Glutamatergic neuron (in vitro differentiated cells): ENCODE results near the gene DAPK3. TPM values are rescaled to one million over a fixed set of nuclear protein-coding genes. Genes with fewer than 3 reads are reported as not detected.
"Not testable (repeated sequence)": the region's sequence is repeated elsewhere in the genome, so short reads cannot be mapped to it uniquely, and the experiment has no call there.

Source experiments
- DNase-seq: peaks from one replicate; pipeline ENCODE4 v3.0.0; 2022
- H3K27ac Mint-ChIP-seq: one replicate; pipeline ENCODE4 v1.8.0; 2020; ENCODE audit warnings: mild to moderate bottlenecking, mixed read lengths, inconsistent platforms; ENCODE audit not compliant: unreplicated experiment
- H3K27me3 Mint-ChIP-seq: one replicate; pipeline ENCODE4 v1.8.0; 2020; ENCODE audit warnings: mild to moderate bottlenecking, moderate library complexity, mixed read lengths, inconsistent platforms; ENCODE audit not compliant: unreplicated experiment
- H3K36me3 Mint-ChIP-seq: one replicate; pipeline ENCODE4 v1.8.0; 2020; ENCODE audit warnings: mild to moderate bottlenecking, mixed read lengths, inconsistent platforms; ENCODE audit not compliant: unreplicated experiment
- H3K4me1 Mint-ChIP-seq: one replicate; pipeline ENCODE4 v1.8.0; 2020; ENCODE audit warnings: mild to moderate bottlenecking, low read depth, mixed read lengths, inconsistent platforms; ENCODE audit not compliant: unreplicated experiment
- H3K4me3 Mint-ChIP-seq: one replicate; pipeline ENCODE4 v1.8.0; 2020; ENCODE audit warnings: mild to moderate bottlenecking, mixed read lengths, inconsistent platforms; ENCODE audit not compliant: unreplicated experiment
- H3K9me3 Mint-ChIP-seq: one replicate; pipeline ENCODE4 v1.8.0; 2020; ENCODE audit warnings: mild to moderate bottlenecking, moderate library complexity, mixed read lengths, inconsistent platforms; ENCODE audit not compliant: unreplicated experiment
- CTCF ChIP-seq: fragments of 200-600 bp; sonication (generic); IDR thresholded peaks from one replicate; pipeline ENCODE4 v1.5.0; 2021; ENCODE audit not compliant: partially characterized antibody, unreplicated experiment
- total RNA-seq: library from RNA; stranded (reverse); fragmentation: NEBNext Ultra II Directional; extraction: Animal tissue kit (Norgen Biotek cat#: 25700); gene quantifications from one replicate; pipeline ENCODE4 v1.2.1, GENCODE V29; 2021; ENCODE audit not compliant: unreplicated experiment

Gene DAPK3
- total RNA-seq, 1 donor from 2014 or later: 221 TPM

DNA sequence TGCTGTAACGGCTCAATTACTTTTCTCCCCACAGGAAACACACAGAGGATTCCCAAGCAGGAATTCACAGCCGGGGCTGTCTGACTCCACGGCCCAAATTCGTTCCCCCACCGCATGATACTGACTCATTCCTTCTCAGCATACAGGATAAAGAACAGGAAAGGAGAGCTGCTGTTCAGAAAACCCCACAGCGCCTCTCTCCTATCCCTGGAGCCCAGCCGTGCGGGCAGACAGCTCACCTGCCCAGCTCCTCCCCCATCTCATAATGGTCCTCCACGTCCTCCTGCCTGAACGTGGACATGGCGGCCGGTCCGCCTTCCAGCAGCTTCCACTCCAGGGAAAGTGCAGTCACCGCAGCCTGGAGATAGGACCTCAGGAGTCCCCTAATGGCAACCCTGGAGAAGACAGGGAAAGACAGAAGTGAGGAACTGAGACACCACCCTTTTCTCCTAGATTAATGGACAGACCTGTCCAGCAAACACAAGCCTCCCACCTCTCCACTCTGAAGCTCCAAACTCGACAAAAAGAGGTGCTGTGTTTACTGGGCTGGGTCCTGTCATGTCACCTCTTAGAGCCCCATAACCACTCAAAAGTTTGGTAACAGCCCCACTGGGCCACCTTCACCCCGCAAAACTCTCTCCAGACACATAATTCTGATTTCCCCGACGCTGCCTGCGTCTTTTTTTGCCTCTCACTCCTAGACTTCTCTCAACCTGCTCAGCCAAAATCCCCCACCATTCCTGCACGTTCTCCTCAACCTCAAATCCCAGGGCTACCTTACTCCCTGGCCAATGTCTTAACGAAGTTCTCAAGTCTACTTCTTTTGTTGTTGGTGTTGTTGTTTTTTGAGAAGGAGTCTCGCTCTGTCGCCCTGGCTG, 1.2 kb downstream of the DAPK3 start:
- TF ChIP-seq CTCF: no peak
- Mint-ChIP-seq H3K4me3 (peak overlapping the region; percentile 97), H3K9me3 (peaks cover 3% of the 10 kb centered on the region), H3K4me1 (peaks cover 18% of the 10 kb centered on the region), H3K27ac (peak overlapping the region; percentile 99), H3K36me3 (no peaks in the 10 kb centered on the region), H3K27me3 (peaks cover 6% of the 10 kb centered on the region)
- DNase-seq: peak; percentile 62

DNA sequence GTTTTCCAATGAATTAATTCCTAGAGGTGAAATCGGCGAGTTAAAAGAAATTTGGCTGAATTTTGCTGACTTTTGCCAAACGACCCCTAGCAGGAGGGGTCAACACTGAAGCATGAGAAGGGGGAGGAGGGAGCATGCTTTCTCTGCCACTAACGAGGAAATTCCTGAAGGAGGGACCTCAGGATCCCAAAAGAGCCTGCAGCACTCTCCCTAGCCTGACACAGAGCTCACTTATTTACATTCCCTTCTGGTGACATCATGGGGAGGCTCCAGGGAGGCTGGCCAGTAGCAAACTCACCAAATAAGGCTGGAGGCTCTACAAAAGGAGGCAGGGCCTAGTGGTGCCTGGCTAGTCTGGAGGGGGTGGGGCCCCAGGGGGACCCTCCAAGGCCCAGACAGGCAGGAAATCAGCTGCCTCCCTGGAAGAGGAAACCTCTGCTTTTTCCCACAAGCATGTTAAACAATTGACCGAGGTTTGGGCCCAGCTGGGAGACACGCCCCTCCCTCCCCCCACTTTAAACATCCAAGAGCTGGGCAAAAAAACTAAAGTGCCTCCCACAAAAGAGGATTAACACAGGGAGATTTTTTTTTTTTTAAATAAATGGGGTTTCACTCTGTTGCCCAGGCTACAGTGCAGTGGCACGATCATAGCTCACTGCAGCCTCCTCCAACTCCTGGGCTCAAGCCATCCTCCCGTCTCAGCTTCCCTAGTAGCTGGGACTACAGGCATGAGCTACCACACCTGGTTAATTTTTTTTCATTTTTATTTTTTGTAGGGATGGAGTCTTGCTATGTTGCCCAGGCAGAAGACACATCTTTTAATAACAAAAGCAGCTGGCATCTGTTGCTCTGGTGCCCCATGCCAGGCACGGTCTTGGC, 2.1 kb downstream of the DAPK3 start:
- Mint-ChIP-seq H3K4me3 (peak overlapping the region; percentile 97), H3K36me3 (no peaks in the 10 kb centered on the region)
- DNase-seq: peak; percentile 87

GRCh38 chr19:3967983-3968382, 2.9 kb downstream of the DAPK3 start:
- H3K27me3 Mint-ChIP-seq, H3K36me3 Mint-ChIP-seq, DNase-seq, H3K9me3 Mint-ChIP-seq: not testable (repeated sequence)
- Mint-ChIP-seq H3K4me1 (peaks cover 18% of the 10 kb centered on the region), H3K4me3 (peak overlapping the region; percentile 97), H3K27ac (peak overlapping the region; percentile 99)

More for the DNA sequence above, 2.1 kb downstream of the DAPK3 start:
- Mint-ChIP-seq H3K9me3 (peaks cover 3% of the 10 kb centered on the region), H3K27me3 (peaks cover 6% of the 10 kb centered on the region), H3K4me1 (peaks cover 18% of the 10 kb centered on the region), H3K27ac (peak overlapping the region; percentile 99)
- TF ChIP-seq CTCF: no peak

DNA sequence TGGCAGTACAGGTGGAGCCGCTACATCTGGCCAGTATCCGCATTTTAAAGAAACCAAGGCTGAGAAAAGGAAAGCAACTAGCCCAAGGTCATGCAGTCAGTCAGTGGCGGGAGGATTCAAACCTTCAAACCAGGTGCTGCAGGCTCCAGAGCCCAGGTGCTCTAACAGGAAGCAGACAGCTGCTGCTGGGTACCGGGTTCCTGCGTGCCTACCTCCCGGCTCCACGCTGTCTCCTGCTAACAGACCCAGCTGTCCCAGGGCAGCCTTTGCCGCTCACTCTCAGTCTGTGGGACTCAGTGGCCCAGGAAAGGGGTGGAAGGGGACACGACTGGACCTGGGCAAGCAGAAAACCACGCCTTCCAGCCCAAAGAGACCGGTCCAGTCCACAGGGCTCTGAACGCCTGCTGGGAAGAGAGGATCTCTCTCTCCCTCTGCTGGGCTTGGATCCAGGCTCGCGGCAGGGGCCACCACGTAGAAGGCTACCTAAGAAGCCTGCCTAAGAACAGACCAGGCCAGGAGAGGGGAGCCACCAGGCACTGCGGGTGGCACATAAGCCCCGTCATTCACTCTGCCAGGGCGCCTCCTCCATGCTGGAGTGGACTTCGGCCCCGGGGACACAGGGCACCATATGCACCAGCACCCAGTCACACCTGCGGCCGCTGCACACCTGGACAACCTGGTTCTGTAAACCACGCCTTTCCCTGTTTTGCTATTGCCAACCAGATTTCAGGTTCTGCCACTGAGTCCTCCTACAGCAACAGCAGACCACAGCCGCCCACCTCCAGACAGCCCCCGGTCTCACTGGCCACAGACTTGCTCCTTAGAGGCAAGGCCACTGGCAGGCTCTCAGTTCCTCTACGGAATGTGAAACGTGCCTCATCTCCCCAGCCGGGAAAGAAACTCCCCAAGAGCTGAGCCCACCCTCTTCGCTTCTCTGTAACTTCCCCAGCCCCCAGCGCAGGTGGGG, 4.6 kb downstream of the DAPK3 start:
- Mint-ChIP-seq H3K27ac (peak overlapping the region; percentile 77), H3K27me3 (peaks cover 6% of the 10 kb centered on the region), H3K4me1 (peaks cover 18% of the 10 kb centered on the region), H3K4me3 (peak overlapping the region; percentile 64), H3K9me3 (peaks cover 9% of the 10 kb centered on the region), H3K36me3 (no peaks in the 10 kb centered on the region)
- no peak for TF ChIP-seq CTCF
- DNase-seq: no peak
